ENCODE results near the gene PMVK.

The PMVK gene

GRCh38 chr1:154969860-154970452 is 33.4 kb upstream of the PMVK start:
- TF ChIP-seq REST (IDR thresholded peaks at IDR 0.05; ENCODE audit: insufficient read depth in 1 of 2, low read depth in 2 of 2, low read length in 2 of 2) (no peak), FOXP2 (optimal IDR thresholded peaks at IDR 0.05; ENCODE audit: borderline replicate concordance, extremely low read depth, extremely low read length, insufficient read depth) (no peak), SIN3A (IDR thresholded peaks at IDR 0.05; ENCODE audit: borderline replicate concordance, insufficient read depth, low read length) (no peak), TAF1 (IDR thresholded peaks at IDR 0.05; ENCODE audit: borderline replicate concordance, insufficient read depth, low read length) (no peak)

GRCh38 chr1:154969246-154969645 is 32.7 kb upstream of the PMVK start:
- no peak for TF ChIP-seq POLR2AphosphoS5 (IDR thresholded peaks at IDR 0.05; ENCODE audit: low read depth, low read length)
- TF ChIP-seq TAF1 (IDR thresholded peaks at IDR 0.05; ENCODE audit: borderline replicate concordance, insufficient read depth, low read length): no peak
- TF ChIP-seq REST (IDR thresholded peaks at IDR 0.05; ENCODE audit: insufficient read depth in 1 of 2, low read depth in 2 of 2, low read length in 2 of 2): no peak
- no peak for TF ChIP-seq SIN3A (IDR thresholded peaks at IDR 0.05; ENCODE audit: borderline replicate concordance, insufficient read depth, low read length)
- no peak for TF ChIP-seq FOXP2 (optimal IDR thresholded peaks at IDR 0.05; ENCODE audit: borderline replicate concordance, extremely low read depth, extremely low read length, insufficient read depth)

GRCh38 chr1:154968731-154969130 is 32.2 kb upstream of the PMVK start:
- TF ChIP-seq TAF1 (IDR thresholded peaks at IDR 0.05; ENCODE audit: borderline replicate concordance, insufficient read depth, low read length) (0 out of 2 replicates have a peak, but pooled peaks have one; percentile 21), POLR2AphosphoS5 (IDR thresholded peaks at IDR 0.05; ENCODE audit: low read depth, low read length) (no peak)

GRCh38 chr1:154967331-154967950 is 30.9 kb upstream of the PMVK start:
- no peak for TF ChIP-seq TAF1 (IDR thresholded peaks at IDR 0.05; ENCODE audit: borderline replicate concordance, insufficient read depth, low read length)
- TF ChIP-seq FOXP2 (optimal IDR thresholded peaks at IDR 0.05; ENCODE audit: borderline replicate concordance, extremely low read depth, extremely low read length, insufficient read depth): no peak
- TF ChIP-seq POLR2AphosphoS5 (IDR thresholded peaks at IDR 0.05; ENCODE audit: low read depth, low read length): 0 out of 2 replicates have a peak, but pooled peaks have one; percentile 34

- TF ChIP-seq REST (IDR thresholded peaks at IDR 0.05; ENCODE audit: insufficient read depth in 1 of 2, low read depth in 2 of 2, low read length in 2 of 2): no peak
- TF ChIP-seq SIN3A (IDR thresholded peaks at IDR 0.05; ENCODE audit: borderline replicate concordance, insufficient read depth, low read length): no peak
- TF ChIP-seq POLR2AphosphoS5 (IDR thresholded peaks at IDR 0.05; ENCODE audit: low read depth, low read length): no peak
- TF ChIP-seq FOXP2 (optimal IDR thresholded peaks at IDR 0.05; ENCODE audit: borderline replicate concordance, extremely low read depth, extremely low read length, insufficient read depth): no peak
- TF ChIP-seq TAF1 (IDR thresholded peaks at IDR 0.05; ENCODE audit: borderline replicate concordance, insufficient read depth, low read length): no peak
Measured at GRCh38 chr1:154966111-154966510, 29.6 kb upstream of the PMVK start.

GRCh38 chr1:154964359-154964758 is 27.8 kb upstream of the PMVK start:
- no peak for TF ChIP-seq REST (IDR thresholded peaks at IDR 0.05; ENCODE audit: insufficient read depth in 1 of 2, low read depth in 2 of 2, low read length in 2 of 2)
- no peak for TF ChIP-seq FOXP2 (optimal IDR thresholded peaks at IDR 0.05; ENCODE audit: borderline replicate concordance, extremely low read depth, extremely low read length, insufficient read depth)
- TF ChIP-seq TAF1 (IDR thresholded peaks at IDR 0.05; ENCODE audit: borderline replicate concordance, insufficient read depth, low read length): no peak
- no peak for TF ChIP-seq SIN3A (IDR thresholded peaks at IDR 0.05; ENCODE audit: borderline replicate concordance, insufficient read depth, low read length)
- no peak for TF ChIP-seq POLR2AphosphoS5 (IDR thresholded peaks at IDR 0.05; ENCODE audit: low read depth, low read length)

All from PFSK-1 (cell line).